ENCODE data around the gene WDPCP. TPM values are rescaled to one million over a fixed set of nuclear protein-coding genes. Genes with fewer than 3 reads are reported as not detected.

Gene WDPCP
- polyA plus RNA-seq, 2 of the 4 experiments (the other 2 are of a cell fraction), result 3.0 to 7.6 TPM

DNA sequence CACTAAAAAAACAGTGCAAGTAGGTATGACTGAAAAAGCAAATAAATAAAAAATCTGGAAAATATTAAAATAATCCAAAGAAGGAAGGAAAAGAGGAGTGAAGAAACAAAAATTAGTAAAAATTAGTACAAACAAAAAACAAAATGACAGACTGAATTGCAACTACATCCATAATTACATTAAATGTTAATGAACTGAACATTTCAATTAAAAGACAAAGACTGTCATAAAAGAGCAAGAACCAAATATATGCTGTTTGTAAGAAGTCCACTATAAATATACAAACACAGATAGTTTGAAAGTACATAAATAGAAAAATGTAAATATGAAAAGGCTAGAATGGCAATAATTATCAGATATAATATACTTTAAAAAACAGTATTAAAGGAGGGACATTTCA is 267.6 kb downstream of the WDPCP start (continued):
- TF ChIP-seq, protein P1, sequence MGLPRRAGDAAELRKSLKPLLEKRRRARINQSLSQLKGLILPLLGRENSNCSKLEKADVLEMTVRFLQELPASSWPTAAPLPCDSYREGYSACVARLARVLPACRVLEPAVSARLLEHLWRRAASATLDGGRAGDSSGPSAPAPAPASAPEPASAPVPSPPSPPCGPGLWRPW (IDR thresholded peaks at IDR 0.05), result no peak

- no peak for ATAC-seq
- H3K27ac ChIP-seq, result no peak overlapping the region
- no peak for FAIRE-seq
- no peaks in the 10 kb centered on the region for H3K9me3 ChIP-seq
- H3K4me2 ChIP-seq, result no peak overlapping the region
- DNase-seq (ENCODE audit: low read depth in 1 of 2, low spot score in 1 of 2), result no peak
- TF ChIP-seq POLR2AphosphoS2 (conservative IDR thresholded peaks at IDR 0.05; ENCODE audit: low read length) (no peak), REST (IDR thresholded peaks at IDR 0.05) (no peak), FOSB (CRISPR knock-in tag; IDR thresholded peaks at IDR 0.05) (no peak), NFE2L2 (conservative IDR thresholded peaks at IDR 0.05; ENCODE audit: low read length) (no peak), ZNF302 (CRISPR knock-in tag; IDR thresholded peaks at IDR 0.05) (no peak), BHLHE40 (IDR thresholded peaks at IDR 0.05; ENCODE audit: low read depth, low read length) (no peak), MAZ (IDR thresholded peaks at IDR 0.05; ENCODE audit: borderline replicate concordance, low read depth, low read length) (no peak), GATA3 (IDR thresholded peaks at IDR 0.05; ENCODE audit: borderline replicate concordance) (no peak)
- H3K4me1 ChIP-seq, result no peaks in the 10 kb centered on the region
- no peak overlapping the region for H3K4me3 ChIP-seq
- POLR2A ChIA-PET, result no interaction called here
- 44% methylated on average over 1 of the region's 1 CpG for WGBS (ENCODE audit: missing lambda C conversion rate)
- CTCF ChIA-PET, result interaction anchor here (0.8 kb wide), 1 partner anchor 12 kb away, joined by 3 read pairs; no protein-coding TSS in a partner anchor
Observed at GRCh38 chr2:63310614-63311013, 277.7 kb downstream of the WDPCP start.

DNA sequence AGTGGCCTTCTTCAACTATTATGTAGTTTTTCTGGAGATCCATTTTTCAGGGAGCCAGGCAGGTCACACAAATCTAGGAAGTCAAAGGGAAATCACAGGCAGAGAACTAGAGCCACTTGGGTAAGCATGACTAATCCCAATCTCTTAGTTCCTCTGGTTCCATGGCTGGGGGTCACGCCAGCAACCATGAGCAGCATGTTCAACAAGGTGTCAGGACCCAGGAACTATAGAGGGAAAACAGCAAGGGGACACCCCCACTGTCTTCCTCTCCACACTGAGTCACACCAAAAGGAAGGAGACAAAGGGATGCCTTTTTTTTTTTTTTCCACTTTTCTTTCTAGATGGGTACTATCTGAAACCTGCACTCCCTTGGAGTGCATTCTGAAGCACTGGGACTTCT is 286.8 kb downstream of the WDPCP start:
- DNase-seq (ENCODE audit: low read depth in 1 of 2, low spot score in 1 of 2) (peak in 1 of 2 experiments; percentile 9), FAIRE-seq (no peak), ATAC-seq (no peak)
- Histone ChIP-seq H3K4me1 (no peaks in the 10 kb centered on the region), H3K4me3 (no peak overlapping the region), H3K27ac (no peak overlapping the region), H3K4me2 (no peak overlapping the region), H3K9me3 (peaks cover 40% of the 10 kb centered on the region)
- TF ChIP-seq, protein P1 (IDR thresholded peaks at IDR 0.05), result no peak
- TF ChIP-seq, protein P2, sequence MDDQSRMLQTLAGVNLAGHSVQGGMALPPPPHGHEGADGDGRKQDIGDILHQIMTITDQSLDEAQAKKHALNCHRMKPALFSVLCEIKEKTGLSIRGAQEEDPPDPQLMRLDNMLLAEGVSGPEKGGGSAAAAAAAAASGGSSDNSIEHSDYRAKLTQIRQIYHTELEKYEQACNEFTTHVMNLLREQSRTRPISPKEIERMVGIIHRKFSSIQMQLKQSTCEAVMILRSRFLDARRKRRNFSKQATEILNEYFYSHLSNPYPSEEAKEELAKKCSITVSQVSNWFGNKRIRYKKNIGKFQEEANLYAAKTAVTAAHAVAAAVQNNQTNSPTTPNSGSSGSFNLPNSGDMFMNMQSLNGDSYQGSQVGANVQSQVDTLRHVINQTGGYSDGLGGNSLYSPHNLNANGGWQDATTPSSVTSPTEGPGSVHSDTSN (IDR thresholded peaks at IDR 0.05), result no peak
- no peak for TF ChIP-seq RARB (CRISPR knock-in tag; IDR thresholded peaks at IDR 0.05)
- 14% methylated on average over 1 of the region's 1 CpG for WGBS (ENCODE audit: missing lambda C conversion rate)
- ChIA-PET CTCF (no interaction called here), POLR2A (no interaction called here)

GRCh38 chr2:63300835-63301234 is 287.4 kb downstream of the WDPCP start:
- FAIRE-seq (no peak), DNase-seq (ENCODE audit: low read depth in 1 of 2, low spot score in 1 of 2) (peak in 1 of 2 experiments; percentile 35), ATAC-seq (no peak)
- CTCF ChIA-PET, result no interaction called here
- peaks cover 40% of the 10 kb centered on the region for H3K9me3 ChIP-seq
- POLR2A ChIA-PET, result no interaction called here
- 35% methylated on average over 2 of the region's 2 CpGs for WGBS (ENCODE audit: missing lambda C conversion rate)
- no peak overlapping the region for H3K4me3 ChIP-seq
- H3K4me1 ChIP-seq, result no peaks in the 10 kb centered on the region
- TF ChIP-seq, protein P3, sequence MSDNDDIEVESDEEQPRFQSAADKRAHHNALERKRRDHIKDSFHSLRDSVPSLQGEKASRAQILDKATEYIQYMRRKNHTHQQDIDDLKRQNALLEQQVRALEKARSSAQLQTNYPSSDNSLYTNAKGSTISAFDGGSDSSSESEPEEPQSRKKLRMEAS (IDR thresholded peaks at IDR 0.05), result peak; percentile 52; the same call in 1 of the 2 replicates
- TF ChIP-seq BHLHE40 (IDR thresholded peaks at IDR 0.05; ENCODE audit: low read depth, low read length) (no peak), RAD21 (conservative IDR thresholded peaks at IDR 0.05 in 1 of 2, IDR thresholded peaks at IDR 0.05 in 1 of 2) (peak; percentile 18 to 34; a peak in 2 of 5 replicates), ESRRA (IDR thresholded peaks at IDR 0.05; ENCODE audit: borderline replicate concordance, low read length) (peak; percentile 83; the same call in 1 of the 2 replicates), POLR2AphosphoS2 (conservative IDR thresholded peaks at IDR 0.05; ENCODE audit: low read length) (no peak), JUN (IDR thresholded peaks at IDR 0.05) (no peak), REST (IDR thresholded peaks at IDR 0.05) (no peak)
- no peak overlapping the region for H3K4me2 ChIP-seq
- H3K27ac ChIP-seq, result no peak overlapping the region

All from A549 (cell line).